Dermis blood vessel endothelial cell (primary cell): ENCODE measurements around the gene LAMA3. TPM values are rescaled to one million over a fixed set of nuclear protein-coding genes. Genes with fewer than 3 reads are reported as not detected.

Experiments
- DNase-seq: peaks from one replicate; pipeline ENCODE4 v3.0.0; 2010
- total RNA-seq: library from RNA; depleted of rRNA; stranded (reverse); fragments of >200 nt; gene quantifications from 2 replicates; pipeline ENCODE4 v1.2.3, GENCODE V29; 2014

LAMA3 gene, protein sequence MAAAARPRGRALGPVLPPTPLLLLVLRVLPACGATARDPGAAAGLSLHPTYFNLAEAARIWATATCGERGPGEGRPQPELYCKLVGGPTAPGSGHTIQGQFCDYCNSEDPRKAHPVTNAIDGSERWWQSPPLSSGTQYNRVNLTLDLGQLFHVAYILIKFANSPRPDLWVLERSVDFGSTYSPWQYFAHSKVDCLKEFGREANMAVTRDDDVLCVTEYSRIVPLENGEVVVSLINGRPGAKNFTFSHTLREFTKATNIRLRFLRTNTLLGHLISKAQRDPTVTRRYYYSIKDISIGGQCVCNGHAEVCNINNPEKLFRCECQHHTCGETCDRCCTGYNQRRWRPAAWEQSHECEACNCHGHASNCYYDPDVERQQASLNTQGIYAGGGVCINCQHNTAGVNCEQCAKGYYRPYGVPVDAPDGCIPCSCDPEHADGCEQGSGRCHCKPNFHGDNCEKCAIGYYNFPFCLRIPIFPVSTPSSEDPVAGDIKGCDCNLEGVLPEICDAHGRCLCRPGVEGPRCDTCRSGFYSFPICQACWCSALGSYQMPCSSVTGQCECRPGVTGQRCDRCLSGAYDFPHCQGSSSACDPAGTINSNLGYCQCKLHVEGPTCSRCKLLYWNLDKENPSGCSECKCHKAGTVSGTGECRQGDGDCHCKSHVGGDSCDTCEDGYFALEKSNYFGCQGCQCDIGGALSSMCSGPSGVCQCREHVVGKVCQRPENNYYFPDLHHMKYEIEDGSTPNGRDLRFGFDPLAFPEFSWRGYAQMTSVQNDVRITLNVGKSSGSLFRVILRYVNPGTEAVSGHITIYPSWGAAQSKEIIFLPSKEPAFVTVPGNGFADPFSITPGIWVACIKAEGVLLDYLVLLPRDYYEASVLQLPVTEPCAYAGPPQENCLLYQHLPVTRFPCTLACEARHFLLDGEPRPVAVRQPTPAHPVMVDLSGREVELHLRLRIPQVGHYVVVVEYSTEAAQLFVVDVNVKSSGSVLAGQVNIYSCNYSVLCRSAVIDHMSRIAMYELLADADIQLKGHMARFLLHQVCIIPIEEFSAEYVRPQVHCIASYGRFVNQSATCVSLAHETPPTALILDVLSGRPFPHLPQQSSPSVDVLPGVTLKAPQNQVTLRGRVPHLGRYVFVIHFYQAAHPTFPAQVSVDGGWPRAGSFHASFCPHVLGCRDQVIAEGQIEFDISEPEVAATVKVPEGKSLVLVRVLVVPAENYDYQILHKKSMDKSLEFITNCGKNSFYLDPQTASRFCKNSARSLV (N-terminal part only)
- total RNA-seq, result 14.1 and 15.9 TPM in 2 replicates

- peak; percentile 66 for DNase-seq
These were observed at the start of gene LAMA3 for GRCh38 chr18:23689031-23689615. LAMA3 (plus strand) TSS chr18:23689453; CDS start chr18:23689684, 231 bp downstream.

DNA sequence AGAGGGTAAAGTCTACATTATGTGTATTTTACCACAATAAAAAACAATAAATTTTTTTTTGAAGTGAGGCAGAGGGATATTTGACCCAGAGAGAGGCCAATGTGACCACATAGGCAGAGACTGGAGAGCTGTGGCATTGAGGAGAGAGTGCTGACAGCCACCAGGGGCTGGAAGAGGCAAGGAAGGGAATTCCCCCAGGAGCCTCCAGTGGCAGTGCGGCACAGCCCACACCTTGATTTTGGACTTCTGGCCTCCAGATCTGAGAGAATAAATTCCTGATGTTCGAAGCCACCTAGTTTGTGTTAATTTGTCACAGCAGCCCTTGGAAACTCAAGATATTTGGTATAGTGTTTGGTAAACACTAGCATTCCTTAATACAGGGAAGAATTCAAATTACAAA, 49.2 kb upstream of the LAMA3 start:
- no peak for DNase-seq

GRCh38 chr18:23641143-23641720, 48.0 kb upstream of the LAMA3 start:
- DNase-seq, result no peak

DNA sequence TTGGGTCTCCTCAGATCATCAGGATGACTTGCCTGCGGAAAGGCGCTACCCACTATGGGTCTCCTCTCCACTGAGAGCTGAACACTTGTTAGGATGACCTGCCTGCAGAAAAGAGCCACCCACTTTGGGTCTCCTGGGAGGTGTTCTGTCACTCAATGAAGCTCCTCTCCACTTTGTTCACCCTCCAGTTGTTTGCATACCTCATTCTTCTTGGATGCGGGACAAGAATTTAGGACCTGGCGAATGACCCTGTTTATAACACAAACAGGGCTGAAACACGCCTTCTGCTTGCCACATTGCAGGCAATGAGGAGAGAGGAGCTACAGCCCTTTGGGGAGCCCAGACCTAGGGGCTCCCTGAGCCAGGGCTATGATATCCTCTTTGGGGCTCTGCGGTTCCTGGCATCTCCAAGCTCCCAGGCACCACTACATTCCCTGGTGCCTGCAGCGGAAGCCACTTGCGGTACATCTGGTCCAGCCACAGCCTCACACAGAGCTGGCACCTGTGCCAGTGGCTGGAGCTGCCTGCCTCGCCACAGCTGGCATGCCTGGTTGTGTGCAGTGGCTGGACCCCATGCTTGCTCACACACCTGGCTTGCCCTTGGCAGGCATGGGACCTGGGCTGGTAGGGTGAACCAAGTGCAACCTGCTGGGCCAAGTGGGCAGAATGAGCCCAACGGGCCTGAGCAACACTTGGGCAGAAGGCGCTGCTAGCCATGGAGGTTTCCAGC, 47.2 kb upstream of the LAMA3 start:
- DNase-seq, result no peak

DNA sequence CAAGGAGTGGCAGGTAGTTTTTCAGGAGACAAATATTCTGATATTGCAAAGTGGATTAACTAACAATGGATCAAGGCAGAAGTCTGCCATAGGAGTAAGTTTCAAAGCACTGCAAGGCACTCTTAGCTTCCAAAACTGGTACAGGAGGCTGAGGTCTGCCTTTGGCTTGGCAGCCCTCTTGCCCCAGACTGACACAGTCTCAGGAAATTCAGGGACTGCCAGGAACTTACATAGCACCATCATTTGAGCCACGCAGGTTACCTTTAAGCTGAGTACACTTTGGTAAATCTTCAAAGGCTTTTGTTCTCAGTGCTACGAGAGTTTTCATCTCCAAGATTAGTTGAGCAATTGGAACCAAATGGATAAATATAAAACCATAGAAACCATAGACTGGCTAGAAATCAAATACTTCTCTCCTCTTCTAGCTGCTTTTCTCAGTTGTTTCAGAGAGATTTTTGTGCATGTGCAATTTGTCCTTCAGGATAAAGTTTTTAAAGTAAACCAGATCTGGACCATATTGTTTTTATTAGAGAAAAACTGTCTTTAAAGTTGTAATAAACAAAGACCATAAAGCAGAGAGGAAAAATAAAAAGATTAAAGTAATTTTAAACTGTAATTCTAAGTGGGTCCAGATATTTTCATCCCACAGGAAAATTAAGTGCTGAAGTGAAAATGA, 45.3 kb upstream of the LAMA3 start:
- DNase-seq, result no peak

DNA sequence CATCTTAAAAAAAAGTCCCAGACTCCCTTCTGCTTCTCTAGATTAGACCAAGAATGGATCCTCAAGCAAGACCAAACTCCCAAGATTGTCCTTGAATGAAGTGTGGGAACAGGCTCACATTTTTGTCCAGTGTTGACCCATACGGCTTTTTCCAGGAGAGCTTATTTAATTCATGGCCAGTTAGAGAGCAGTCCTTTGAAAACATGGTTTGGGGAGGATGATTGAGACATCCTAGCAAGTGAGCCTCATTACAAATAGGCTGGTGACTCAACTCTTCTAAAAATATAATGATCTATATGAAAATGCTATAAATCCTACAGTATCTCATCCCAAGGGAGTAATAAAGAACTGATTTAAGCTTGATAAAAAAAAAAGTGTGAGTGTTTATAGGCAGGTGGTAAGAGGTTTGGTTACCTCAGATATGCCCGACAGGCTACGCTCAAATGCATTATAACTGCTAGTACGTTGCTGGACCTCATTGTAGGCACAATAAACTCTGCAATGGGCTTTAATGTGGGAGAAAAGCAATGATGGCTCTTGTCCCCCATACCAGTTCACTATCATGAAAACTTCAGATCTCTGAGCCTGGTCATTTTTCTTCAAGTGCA, 43.6 kb upstream of the LAMA3 start:
- no peak for DNase-seq

- DNase-seq, result no peak
These were observed 43.0 kb upstream of the LAMA3 start for GRCh38 chr18:23646282-23646681.

GRCh38 chr18:23648456-23648855, 40.8 kb upstream of the LAMA3 start:
- DNase-seq, result no peak

DNA sequence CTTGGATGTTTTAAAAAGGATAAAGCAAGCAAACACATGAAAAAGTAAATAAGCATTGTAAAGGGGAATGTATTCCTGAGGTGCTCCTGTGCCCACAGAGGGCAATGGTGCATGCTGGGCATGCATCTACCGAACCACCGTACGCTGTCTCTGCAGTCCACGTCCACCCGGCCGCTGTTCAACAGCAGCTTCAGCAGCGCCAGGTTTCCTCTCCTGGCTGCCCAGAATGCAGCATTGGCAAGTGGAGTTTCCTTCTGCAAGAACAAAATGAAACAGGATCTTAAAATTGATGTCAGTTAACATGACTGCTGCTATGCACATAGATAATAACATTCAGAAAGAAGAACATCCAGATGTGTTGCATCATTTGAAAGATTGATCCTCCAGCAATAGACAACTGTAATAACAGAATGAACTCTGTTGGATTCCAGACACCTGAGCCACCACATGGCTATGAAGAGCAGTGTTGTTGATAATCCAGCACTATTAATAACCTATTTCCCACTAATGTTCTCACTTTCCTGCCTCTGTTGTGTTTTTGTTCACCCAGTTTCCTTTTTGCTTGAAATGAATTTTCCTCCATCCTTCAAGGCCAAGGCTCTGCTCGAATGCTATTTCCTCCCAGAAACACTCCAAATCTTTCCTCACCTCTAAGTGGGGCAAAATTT, 40.2 kb upstream of the LAMA3 start:
- peak; percentile 62 for DNase-seq

- DNase-seq, result peak; percentile 57
These were observed 38.0 kb upstream of the LAMA3 start for GRCh38 chr18:23650968-23651927.

- DNase-seq, result no peak
These were observed 37.0 kb upstream of the LAMA3 start for GRCh38 chr18:23652232-23652631.

GRCh38 chr18:23658285-23658684, 31.0 kb upstream of the LAMA3 start:
- DNase-seq, result no peak

DNA sequence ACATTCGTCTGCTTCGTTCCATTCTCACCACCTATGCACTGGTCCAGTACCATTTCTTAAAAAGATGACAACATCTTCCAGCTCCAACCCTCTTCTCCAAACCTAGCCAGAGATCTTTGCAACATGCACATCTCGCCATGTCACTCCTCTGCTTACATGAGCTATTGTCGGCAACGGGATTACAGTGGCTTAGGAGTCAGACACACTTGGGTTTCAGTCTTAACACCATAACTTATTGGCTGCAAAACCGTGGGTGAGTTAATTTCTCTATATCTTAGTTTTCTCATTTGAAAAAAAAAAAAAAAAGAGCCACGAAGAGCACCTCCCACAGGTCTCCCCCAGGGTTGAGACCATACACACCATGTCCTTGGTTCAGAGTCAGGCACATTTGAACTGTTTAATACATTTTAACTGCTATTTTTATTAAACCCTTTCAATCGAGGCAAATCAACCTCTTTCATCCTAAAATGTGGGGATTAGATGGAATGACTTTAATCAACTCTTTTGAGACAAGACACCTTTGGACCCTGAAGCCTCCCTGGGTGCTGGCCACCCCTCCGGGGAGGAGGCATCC, 27.4 kb upstream of the LAMA3 start:
- no peak for DNase-seq

GRCh38 chr18:23662309-23663263, 26.7 kb upstream of the LAMA3 start, which contains the start of gene ANKRD29:
ANKRD29 (minus strand) TSS chr18:23662911; CDS start chr18:23662730, 181 bp downstream.
- peak; percentile 43 for DNase-seq

DNA sequence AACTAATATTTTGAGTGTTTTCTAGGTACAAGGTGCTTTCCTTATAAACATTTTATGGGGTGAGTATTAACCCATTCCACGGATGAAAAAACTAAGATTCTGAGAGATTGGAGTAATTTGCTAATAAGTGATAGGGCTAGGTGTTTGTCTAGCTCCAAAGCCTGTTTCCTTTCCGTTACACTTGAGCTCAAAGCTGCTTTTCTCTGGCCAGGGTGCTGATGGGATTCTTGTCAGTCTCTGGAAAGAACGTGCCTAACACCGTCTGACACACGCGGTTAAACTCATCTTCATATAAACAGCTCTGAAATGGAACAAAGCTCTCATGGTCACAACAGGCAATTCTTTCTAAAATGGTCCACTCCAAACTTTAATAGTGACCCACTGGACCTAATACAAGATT, 24.6 kb upstream of the LAMA3 start:
- no peak for DNase-seq

DNA sequence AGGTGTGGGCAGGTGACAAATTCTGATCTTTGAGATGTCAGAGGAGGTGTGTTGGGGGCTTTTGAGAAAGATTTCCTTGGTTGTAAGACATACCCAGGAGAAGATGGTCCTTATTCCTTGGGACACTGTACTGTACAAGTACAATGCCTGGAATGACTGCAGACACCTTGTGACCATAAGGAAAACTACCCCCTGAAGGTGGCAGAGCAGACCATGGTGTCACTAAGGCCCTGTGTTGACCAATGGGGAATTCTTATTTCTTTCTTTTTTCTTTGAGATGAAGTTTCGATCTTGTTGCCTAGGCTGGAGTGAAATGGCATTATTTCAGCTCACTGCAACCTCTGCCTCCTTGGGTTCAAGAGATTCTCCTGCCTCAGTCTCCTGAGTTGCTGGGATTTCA, 22.1 kb upstream of the LAMA3 start:
- DNase-seq, result no peak

DNA sequence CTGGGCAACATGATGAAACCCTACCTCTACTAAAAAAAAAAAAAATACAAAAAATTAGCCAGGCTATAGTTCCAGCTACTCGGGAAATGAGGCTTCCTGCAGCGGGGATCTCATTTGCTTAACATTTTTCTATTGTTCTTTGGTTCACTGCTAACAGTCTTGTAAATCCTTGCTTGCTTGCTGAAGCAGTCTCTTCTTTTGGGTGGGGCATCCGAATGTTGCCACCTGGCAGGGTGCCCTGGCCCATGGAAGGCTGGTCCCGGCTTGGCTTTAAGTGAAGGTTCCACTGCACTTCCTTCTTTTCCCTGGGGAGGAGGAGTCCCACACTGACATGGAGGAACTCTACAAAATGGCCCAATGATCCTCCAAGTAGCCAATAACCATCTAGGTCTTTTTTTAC, 20.5 kb upstream of the LAMA3 start:
- DNase-seq, result peak; percentile 26
